Lung (tissue), 12 donors: ENCODE measurements around the gene TMEM170A. TPM values are rescaled to one million over a fixed set of nuclear protein-coding genes. Genes with fewer than 3 reads are reported as not detected.

Experiments used
- ATAC-seq: fragments of 200-7000 bp; cut with Tn5 transposase; one replicate; pipeline ENCODE4 v1.9.1; 2020; ENCODE audit warnings: moderate number of reproducible peaks; ENCODE audit not compliant: insufficient read depth, low FRiP score
- DNase-seq, 3 donors: peaks; one replicate each; pipeline ENCODE4 v3.0.0-alpha.2; 2013 to 2017
- H3K27ac ChIP-seq, 2 donors: one replicate each; pipeline ENCODE4 v1.5.1; 2013; ENCODE audit warnings: mild to moderate bottlenecking in 2 of 2, moderate library complexity in 2 of 2, control low read depth in 1 of 2, inconsistent platforms in 1 of 2, low read depth in 1 of 2, low read length in 1 of 2
- H3K27me3 ChIP-seq, 3 donors: one replicate each; pipeline ENCODE4 v1.5.1; 2013; ENCODE audit warnings: low read length in 2 of 3; ENCODE audit not compliant: control insufficient read depth in 3 of 3, insufficient read depth in 3 of 3
- H3K36me3 ChIP-seq, 4 donors: one replicate each; pipeline ENCODE4 v1.5.1; 2013; ENCODE audit warnings: low read length in 4 of 4, mild to moderate bottlenecking in 1 of 4, moderate library complexity in 1 of 4; ENCODE audit not compliant: control insufficient read depth in 4 of 4, insufficient read depth in 4 of 4
- H3K4me1 ChIP-seq, 5 donors: one replicate each; pipeline ENCODE4 v1.5.1; 2013; ENCODE audit warnings: low read length in 5 of 5, mild to moderate bottlenecking in 2 of 5, moderate library complexity in 1 of 5; ENCODE audit not compliant: control insufficient read depth in 5 of 5, insufficient read depth in 5 of 5
- H3K4me3 ChIP-seq: one replicate; pipeline ENCODE4 v1.5.1; 2013; ENCODE audit warnings: mild to moderate bottlenecking, control low read depth, moderate library complexity
- H3K9ac ChIP-seq, 2 donors: one replicate each; pipeline ENCODE4 v1.5.1; 2013; ENCODE audit warnings: low read length in 2 of 2, control low read depth in 1 of 2; ENCODE audit not compliant: insufficient read depth in 1 of 2
- H3K9me3 ChIP-seq, 4 donors: one replicate each; pipeline ENCODE4 v1.5.1; 2013; ENCODE audit warnings: low read length in 3 of 4, mild to moderate bottlenecking in 1 of 4, moderate library complexity in 1 of 4; ENCODE audit not compliant: control insufficient read depth in 4 of 4, insufficient read depth in 3 of 4
- WGBS, 2 donors: extraction: QIAGEN DNeasy Blood & Tissue Kit; methylation state at CpG; one replicate each; pipeline ENCODE4 v1.1.7; 2013; 5-methylcytosine and 5-hydroxymethylcytosine counted together
- polyA plus RNA-seq, 2 donors: library from polyadenylated mRNA; stranded (reverse); fragments of 200-250 nt; gene quantifications; one replicate each; pipeline ENCODE4 v1.2.1, GENCODE V29; 2013
- total RNA-seq, 2 donors: library from RNA; depleted of rRNA in 1 of 2; stranded (reverse); fragments of >200 nt in 1 of 2; gene quantifications; one replicate each; pipeline ENCODE4 v1.2.1, GENCODE V29; 2014 to 2021
- TF ChIP-seq, protein P1 (sequence below): IDR thresholded peaks from 2 replicates; pipeline ENCODE4 v1.5.1; 2012; ENCODE audit warnings: mild to moderate bottlenecking; ENCODE audit errors: control extremely low read depth, extremely low read depth
- donor health status: control.
- donor health status: control.
- donor health status: Bipolar disorder and iron deficiency.
- donor health status: healthy.
- donor health status: DM: yes; HTN: yes; CAD: no.

The TMEM170A gene
- total and polyA plus RNA-seq, 4 donors, result 8.2 to 37.9 (median 15.2) TPM

DNA sequence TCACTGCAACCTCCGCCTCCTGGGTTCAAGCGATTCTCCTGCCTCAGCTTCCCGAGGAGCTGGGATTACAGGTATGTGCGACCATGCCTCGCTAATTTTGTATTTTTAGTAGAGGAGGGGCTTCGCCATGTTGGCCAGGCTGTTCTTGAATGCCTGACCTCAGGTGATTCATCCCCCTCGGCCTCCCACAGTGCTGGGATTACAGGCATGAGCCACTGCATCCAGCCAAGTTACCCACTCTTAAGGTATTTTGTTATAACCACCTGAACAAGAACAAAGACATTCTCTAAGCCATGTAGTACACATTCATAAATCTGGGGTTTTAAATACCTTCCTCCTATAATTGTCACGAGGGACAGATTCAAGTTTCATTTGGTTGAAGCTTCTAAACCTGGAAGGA is 12.3 kb upstream of the TMEM170A start:
- H3K27ac ChIP-seq, result no peak overlapping the region
- H3K4me3 ChIP-seq, result no peak overlapping the region
- TF ChIP-seq, protein P1, sequence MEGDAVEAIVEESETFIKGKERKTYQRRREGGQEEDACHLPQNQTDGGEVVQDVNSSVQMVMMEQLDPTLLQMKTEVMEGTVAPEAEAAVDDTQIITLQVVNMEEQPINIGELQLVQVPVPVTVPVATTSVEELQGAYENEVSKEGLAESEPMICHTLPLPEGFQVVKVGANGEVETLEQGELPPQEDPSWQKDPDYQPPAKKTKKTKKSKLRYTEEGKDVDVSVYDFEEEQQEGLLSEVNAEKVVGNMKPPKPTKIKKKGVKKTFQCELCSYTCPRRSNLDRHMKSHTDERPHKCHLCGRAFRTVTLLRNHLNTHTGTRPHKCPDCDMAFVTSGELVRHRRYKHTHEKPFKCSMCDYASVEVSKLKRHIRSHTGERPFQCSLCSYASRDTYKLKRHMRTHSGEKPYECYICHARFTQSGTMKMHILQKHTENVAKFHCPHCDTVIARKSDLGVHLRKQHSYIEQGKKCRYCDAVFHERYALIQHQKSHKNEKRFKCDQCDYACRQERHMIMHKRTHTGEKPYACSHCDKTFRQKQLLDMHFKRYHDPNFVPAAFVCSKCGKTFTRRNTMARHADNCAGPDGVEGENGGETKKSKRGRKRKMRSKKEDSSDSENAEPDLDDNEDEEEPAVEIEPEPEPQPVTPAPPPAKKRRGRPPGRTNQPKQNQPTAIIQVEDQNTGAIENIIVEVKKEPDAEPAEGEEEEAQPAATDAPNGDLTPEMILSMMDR, result no peak
- H3K36me3 ChIP-seq, result no peaks in the 10 kb centered on the region
- 94 to 95% methylated on average over 8 of the region's 8 CpGs for WGBS, 2 donors
- no peaks in the 10 kb centered on the region for H3K27me3 ChIP-seq
- H3K4me1 ChIP-seq, result no peaks in the 10 kb centered on the region
- ATAC-seq, result no peak
- no peaks in the 10 kb centered on the region for H3K9me3 ChIP-seq
- no peak for DNase-seq
- H3K9ac ChIP-seq, result no peak overlapping the region

DNA sequence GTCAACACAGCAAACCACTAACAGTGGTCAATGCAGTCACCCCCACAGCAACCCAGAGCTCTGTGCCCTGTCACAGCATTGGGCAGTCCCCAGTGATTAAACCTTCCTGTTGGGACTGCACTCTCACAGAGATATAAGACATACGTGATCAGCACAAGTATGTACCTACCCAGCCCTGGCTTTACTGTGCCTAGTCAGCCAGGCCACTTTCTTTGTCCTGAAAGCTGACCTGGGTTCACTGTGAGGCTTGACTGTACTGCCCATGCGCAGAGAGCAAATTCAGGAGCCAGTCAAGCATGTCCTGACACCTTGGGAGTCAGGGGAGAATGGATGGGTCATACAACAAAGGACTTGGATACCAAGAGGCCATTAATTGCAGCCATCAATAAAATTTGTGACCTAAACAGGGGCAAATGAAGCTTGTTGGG is 10.9 kb upstream of the TMEM170A start:
- Histone ChIP-seq H3K36me3 (no peaks in the 10 kb centered on the region), H3K27me3 (no peaks in the 10 kb centered on the region), H3K4me3 (no peak overlapping the region), H3K9me3 (no peaks in the 10 kb centered on the region), H3K4me1 (no peaks in the 10 kb centered on the region), H3K9ac (no peak overlapping the region), H3K27ac (no peak overlapping the region)
- 93 to 100% methylated on average over 2 of the region's 2 CpGs for WGBS, 2 donors
- TF ChIP-seq, protein P1, result no peak
- DNase-seq (no peak), ATAC-seq (no peak)

DNA sequence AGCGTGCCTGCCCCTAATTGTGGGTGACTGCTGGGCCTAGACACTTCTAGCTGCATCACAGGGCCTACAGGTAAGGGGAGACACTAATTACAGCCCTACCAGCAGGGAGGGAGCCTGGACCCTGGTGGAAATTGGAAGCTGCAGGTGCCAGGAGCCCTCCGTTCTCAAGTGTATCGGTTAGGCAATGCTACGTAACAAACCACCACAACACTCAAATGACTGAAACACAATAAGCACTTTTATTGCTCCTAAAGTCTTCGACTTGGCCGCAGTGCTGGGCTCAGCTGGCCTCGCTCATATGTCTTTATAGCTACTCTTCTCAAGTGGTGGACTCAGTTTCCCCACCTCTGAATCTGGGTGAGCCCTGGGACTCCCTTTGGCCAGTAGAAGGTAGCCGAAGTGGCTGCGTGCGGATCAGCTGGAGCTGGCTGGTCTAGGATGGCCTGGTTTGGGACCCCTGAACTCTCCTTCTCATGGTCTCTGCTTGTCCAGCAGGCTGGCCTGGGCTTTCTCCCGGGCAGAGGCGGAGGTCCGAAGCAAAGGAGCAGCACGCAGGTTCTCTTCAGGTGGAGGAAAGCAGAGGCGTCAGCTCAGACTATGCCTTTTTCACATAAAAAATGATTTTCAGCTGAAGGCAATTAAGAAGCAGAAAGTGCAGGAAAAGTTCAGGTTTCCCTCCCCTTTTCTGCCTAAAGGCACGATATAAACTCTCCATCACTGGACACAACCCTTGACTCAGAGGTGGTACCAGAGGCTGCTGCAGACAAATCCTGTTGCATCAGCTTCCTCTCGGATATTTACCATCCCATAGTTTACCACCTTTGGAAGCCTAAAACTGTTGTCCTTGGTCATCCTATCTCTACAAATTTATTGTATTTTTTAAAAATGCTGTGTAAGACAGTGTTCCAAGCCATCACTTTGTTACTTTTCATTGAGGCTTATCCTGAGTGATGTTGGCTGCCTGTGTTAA is 8.7 kb upstream of the TMEM170A start:
- 94 to 97% methylated on average over 17 of the region's 17 CpGs for WGBS, 2 donors
- Histone ChIP-seq H3K4me3 (no peak overlapping the region), H3K27ac (no peak overlapping the region), H3K9me3 (no peaks in the 10 kb centered on the region), H3K4me1 (no peaks in the 10 kb centered on the region), H3K27me3 (no peaks in the 10 kb centered on the region), H3K9ac (no peak overlapping the region), H3K36me3 (no peaks in the 10 kb centered on the region)
- TF ChIP-seq, protein P1, result no peak
- DNase-seq (no peak), ATAC-seq (no peak)
